ENCODE measurements around the gene NINL.

- TF ChIP-seq TAF1 (IDR thresholded peaks at IDR 0.05; ENCODE audit: low read depth): no peak
- no peak for TF ChIP-seq RAD21 (IDR thresholded peaks at IDR 0.05; ENCODE audit: low read depth)
- no peak for TF ChIP-seq CREB1 (IDR thresholded peaks at IDR 0.05; ENCODE audit: low read depth)
- no peak for TF ChIP-seq EP300 (IDR thresholded peaks at IDR 0.05; ENCODE audit: borderline replicate concordance)
Observed at GRCh38 chr20:25465243-25466135, 119.8 kb downstream of the NINL start.

All from Ishikawa (cell line).